ENCODE data around the gene ZDHHC19. TPM values are rescaled to one million over a fixed set of nuclear protein-coding genes. Genes with fewer than 3 reads are reported as not detected.
"Not testable (repeated sequence)": the region's sequence is repeated elsewhere in the genome, so short reads cannot be mapped to it uniquely, and the experiment has no call there.

Gene ZDHHC19
- total RNA-seq, 1 donor from 2014 or later, result not detected

DNA sequence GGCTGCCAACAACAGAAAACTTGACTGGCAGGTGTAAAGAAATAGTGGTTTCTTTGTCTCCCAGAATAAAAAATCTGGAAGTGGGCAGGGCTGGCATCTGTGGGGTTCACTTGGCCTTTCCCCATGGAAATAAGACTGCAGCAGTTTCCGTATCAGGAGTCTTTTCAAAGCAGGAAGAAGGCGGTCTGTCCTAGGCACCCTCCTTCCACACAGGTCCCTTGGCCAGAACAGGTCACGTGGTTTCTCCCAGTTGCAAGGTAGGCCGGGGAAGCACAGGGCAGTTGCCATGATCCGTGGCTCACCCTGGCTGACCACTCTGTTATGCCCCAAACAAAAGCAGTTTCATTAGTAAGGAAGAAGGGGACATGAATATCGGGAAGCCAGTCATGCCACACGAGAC, 45.4 kb downstream of the ZDHHC19 start:
- no peak overlapping the region for H3K4me3 ChIP-seq (ENCODE audit: low read depth, low read length)
- no peaks in the 10 kb centered on the region for H3K27me3 ChIP-seq (ENCODE audit: control insufficient read depth, insufficient read depth, low read length)
- TF ChIP-seq, protein P1, sequence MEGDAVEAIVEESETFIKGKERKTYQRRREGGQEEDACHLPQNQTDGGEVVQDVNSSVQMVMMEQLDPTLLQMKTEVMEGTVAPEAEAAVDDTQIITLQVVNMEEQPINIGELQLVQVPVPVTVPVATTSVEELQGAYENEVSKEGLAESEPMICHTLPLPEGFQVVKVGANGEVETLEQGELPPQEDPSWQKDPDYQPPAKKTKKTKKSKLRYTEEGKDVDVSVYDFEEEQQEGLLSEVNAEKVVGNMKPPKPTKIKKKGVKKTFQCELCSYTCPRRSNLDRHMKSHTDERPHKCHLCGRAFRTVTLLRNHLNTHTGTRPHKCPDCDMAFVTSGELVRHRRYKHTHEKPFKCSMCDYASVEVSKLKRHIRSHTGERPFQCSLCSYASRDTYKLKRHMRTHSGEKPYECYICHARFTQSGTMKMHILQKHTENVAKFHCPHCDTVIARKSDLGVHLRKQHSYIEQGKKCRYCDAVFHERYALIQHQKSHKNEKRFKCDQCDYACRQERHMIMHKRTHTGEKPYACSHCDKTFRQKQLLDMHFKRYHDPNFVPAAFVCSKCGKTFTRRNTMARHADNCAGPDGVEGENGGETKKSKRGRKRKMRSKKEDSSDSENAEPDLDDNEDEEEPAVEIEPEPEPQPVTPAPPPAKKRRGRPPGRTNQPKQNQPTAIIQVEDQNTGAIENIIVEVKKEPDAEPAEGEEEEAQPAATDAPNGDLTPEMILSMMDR (IDR thresholded peaks at IDR 0.05; ENCODE audit: insufficient read depth, low read length, poor library complexity, severe bottlenecking), result no peak
- H3K36me3 ChIP-seq (ENCODE audit: control insufficient read depth, insufficient read depth, low read length), result no peaks in the 10 kb centered on the region
- DNase-seq (ENCODE audit: low read depth), result no peak

DNA sequence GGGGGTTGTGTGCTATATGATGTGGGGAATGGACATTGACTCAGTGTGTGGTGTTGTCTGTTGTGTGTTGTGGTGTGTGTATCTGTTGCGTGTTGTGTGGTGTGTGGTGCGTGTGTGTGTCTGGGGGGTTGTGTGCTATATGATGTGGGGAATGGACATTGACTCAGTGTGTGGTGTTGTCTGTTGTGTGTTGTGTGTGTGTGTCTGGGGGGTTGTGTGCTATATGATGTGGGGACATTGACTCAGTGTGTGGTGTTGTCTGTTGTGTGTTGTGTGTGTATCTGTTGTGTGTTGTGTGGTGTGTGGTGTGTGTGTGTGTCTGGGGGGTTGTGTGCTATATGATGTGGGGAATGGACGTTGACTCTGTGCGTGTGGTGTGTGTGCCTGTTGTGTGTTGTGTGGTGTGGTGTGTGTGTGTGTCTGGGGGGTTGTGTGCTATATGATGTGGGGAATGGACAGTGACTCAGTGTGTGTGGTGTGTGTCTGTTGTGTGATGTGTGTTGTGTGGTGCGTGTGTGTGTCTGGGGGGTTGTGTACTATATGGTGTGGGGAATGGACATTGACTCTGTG, 46.1 kb downstream of the ZDHHC19 start:
- DNase-seq (ENCODE audit: low read depth); H3K27me3 ChIP-seq (ENCODE audit: control insufficient read depth, insufficient read depth, low read length); H3K4me3 ChIP-seq (ENCODE audit: low read depth, low read length); H3K36me3 ChIP-seq (ENCODE audit: control insufficient read depth, insufficient read depth, low read length): not testable (repeated sequence)

DNA sequence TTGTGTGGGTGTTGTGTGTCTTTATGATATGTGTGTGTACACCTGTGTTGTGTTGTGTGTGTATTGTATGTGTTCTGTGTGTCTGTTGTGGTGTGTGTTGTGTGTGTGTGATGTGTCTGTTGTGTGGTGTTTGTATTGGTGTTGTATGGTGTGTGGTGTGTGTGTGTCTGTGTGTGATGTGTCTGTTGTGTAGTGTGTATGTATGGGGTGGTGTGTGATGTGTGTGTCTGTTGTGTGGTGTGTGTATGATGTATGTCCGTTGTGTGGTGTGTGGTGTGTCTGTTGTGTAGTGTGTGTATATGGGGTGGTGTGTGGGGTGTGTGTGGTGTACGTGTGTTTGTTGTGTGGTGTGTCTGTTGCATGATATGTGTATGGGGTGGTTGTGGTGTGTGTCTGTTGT, 46.6 kb downstream of the ZDHHC19 start:
- DNase-seq (ENCODE audit: low read depth), result no peak

DNA sequence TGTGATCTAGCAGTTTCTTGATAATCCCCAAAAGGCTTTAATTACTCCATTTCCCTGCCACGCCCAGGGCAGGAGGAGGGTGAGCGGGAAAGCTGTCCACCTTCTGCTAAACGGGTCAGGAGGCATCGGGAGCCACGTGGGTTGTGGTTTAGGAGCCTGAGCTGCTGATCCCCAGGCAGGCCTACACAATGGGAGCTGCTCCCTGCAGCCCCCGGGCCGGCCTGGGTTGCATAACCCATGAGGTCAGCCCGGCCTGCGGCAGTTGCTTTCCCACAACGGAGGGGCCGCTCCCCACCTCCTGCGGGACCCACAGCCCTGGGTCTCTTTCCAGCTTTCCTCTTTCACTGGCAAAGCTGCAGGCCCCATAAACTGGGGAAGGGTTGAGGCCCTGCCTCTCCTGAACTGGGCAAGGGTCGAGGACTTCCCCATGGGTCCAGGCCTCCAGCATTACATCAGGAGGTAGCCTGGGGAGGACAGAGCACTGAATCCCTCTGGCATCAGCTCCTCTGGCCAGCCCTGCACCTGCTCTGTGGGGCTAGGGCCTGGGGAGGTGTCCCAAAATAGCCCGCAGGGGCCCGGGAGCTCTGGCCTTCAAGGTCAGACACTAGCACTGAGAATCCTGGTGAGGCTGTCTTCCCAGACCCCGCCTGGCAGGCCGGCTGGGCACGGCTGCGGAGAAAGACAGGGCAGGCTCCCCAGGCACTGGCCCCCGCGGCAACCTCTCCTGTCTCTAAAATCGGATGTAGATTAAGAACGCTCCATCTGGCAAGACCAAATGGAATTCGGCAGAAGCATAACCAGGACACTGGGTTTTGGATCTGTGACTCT, 47.3 kb downstream of the ZDHHC19 start:
- no peak for DNase-seq (ENCODE audit: low read depth)
- H3K4me3 ChIP-seq (ENCODE audit: low read depth, low read length), result no peak overlapping the region
- H3K27me3 ChIP-seq (ENCODE audit: control insufficient read depth, insufficient read depth, low read length), result no peaks in the 10 kb centered on the region
- TF ChIP-seq, protein P1 (IDR thresholded peaks at IDR 0.05; ENCODE audit: insufficient read depth, low read length, poor library complexity, severe bottlenecking), result no peak
- no peaks in the 10 kb centered on the region for H3K36me3 ChIP-seq (ENCODE audit: control insufficient read depth, insufficient read depth, low read length)

More for the DNA sequence above, 46.6 kb downstream of the ZDHHC19 start:
- H3K36me3 ChIP-seq (ENCODE audit: control insufficient read depth, insufficient read depth, low read length), result no peaks in the 10 kb centered on the region
- TF ChIP-seq, protein P1 (IDR thresholded peaks at IDR 0.05; ENCODE audit: insufficient read depth, low read length, poor library complexity, severe bottlenecking), result no peak
- H3K27me3 ChIP-seq (ENCODE audit: control insufficient read depth, insufficient read depth, low read length), result no peaks in the 10 kb centered on the region
- no peak overlapping the region for H3K4me3 ChIP-seq (ENCODE audit: low read depth, low read length)

DNA sequence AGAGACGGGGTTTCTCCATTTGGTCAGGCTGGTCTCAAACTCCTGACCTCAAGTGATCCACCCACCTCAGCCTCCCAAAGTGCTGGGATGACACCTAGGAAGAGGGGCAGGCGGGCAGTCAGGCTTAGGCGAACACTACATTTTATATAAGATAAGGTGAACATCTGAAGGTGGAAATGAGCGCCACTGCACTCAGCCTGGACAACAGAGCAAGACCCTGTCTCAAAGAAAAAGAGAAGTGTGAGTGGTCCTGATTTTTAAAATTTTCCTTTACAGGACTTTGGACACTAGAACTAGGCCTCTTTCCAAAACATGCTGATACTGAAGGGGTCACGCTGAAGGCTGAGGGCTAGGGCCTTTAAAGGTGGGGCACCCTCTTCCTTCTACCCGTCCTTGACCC, 48.0 kb downstream of the ZDHHC19 start:
- TF ChIP-seq, protein P1 (IDR thresholded peaks at IDR 0.05; ENCODE audit: insufficient read depth, low read length, poor library complexity, severe bottlenecking), result no peak
- no peaks in the 10 kb centered on the region for H3K27me3 ChIP-seq (ENCODE audit: control insufficient read depth, insufficient read depth, low read length)
- no peaks in the 10 kb centered on the region for H3K36me3 ChIP-seq (ENCODE audit: control insufficient read depth, insufficient read depth, low read length)
- H3K4me3 ChIP-seq (ENCODE audit: low read depth, low read length), result no peak overlapping the region
- no peak for DNase-seq (ENCODE audit: low read depth)

DNA sequence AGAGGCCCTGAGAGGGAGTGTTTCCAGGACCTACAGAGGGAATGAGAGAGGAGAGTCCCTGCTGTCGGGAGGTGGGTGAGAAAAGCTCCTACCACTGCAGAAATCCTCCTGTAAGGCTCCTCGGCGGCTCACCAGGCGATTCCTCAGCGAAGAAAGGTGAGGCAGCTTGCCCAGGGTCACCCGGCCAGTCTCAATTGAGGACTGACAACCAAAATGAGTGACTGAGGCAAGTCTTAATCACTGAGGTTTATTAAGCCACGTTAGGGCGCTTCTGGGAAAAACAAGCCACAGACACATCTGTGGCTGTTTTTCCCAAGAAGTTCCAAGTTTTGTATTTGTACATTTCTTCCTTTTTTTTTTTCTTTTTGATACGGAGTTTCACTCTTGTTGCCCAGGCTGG, 48.5 kb downstream of the ZDHHC19 start:
- Histone ChIP-seq H3K4me3 (ENCODE audit: low read depth, low read length) (no peak overlapping the region), H3K27me3 (ENCODE audit: control insufficient read depth, insufficient read depth, low read length) (no peaks in the 10 kb centered on the region), H3K36me3 (ENCODE audit: control insufficient read depth, insufficient read depth, low read length) (no peaks in the 10 kb centered on the region)
- TF ChIP-seq, protein P1 (IDR thresholded peaks at IDR 0.05; ENCODE audit: insufficient read depth, low read length, poor library complexity, severe bottlenecking), result no peak
- DNase-seq (ENCODE audit: low read depth), result no peak
